GM18505 (cell line): ENCODE results near the gene EEF1B2.
"Not testable (repeated sequence)": the region's sequence is repeated elsewhere in the genome, so short reads cannot be mapped to it uniquely, and the experiment has no call there.

ENCODE experiments used
- ATAC-seq: cut with Tn5 transposase; IDR thresholded peaks from one replicate; pipeline ENCODE4 v1.9.1; 2021; ENCODE audit not compliant: unreplicated experiment
- POLR2A ChIP-seq: IDR thresholded peaks from 4 replicates; pipeline ENCODE4 v1.6.1; 2011; ENCODE audit warnings: borderline replicate concordance; ENCODE audit not compliant: insufficient read depth, insufficient read length; ENCODE audit errors: extremely low read depth

Gene EEF1B2

GRCh38 chr2:206190111-206190510, 30.4 kb downstream of the EEF1B2 start:
- no peak for TF ChIP-seq POLR2A
- no peak for ATAC-seq

- TF ChIP-seq POLR2A: no peak
- no peak for ATAC-seq
Observed at GRCh38 chr2:206190689-206191088, 31.0 kb downstream of the EEF1B2 start.

- TF ChIP-seq POLR2A: no peak
- ATAC-seq: no peak
Observed at GRCh38 chr2:206192157-206192556, 32.5 kb downstream of the EEF1B2 start.

- TF ChIP-seq POLR2A: no peak
- ATAC-seq: no peak
Observed at GRCh38 chr2:206193671-206194357, 34.1 kb downstream of the EEF1B2 start.

- TF ChIP-seq POLR2A: no peak
- ATAC-seq: no peak
Observed at GRCh38 chr2:206198677-206199076, 39.0 kb downstream of the EEF1B2 start.

- ATAC-seq: no peak
- no peak for TF ChIP-seq POLR2A
Observed at GRCh38 chr2:206201075-206201848, 41.6 kb downstream of the EEF1B2 start.

- no peak for TF ChIP-seq POLR2A
- no peak for ATAC-seq
Observed at GRCh38 chr2:206202446-206202845, 42.8 kb downstream of the EEF1B2 start.

GRCh38 chr2:206203331-206203730, 43.6 kb downstream of the EEF1B2 start:
- no peak for TF ChIP-seq POLR2A
- ATAC-seq: no peak

- ATAC-seq: no peak
- TF ChIP-seq POLR2A: no peak
Observed at GRCh38 chr2:206204710-206205109, 45.0 kb downstream of the EEF1B2 start.

- not testable (repeated sequence) for ATAC-seq
Observed at GRCh38 chr2:206207316-206207715, 47.6 kb downstream of the EEF1B2 start.

- no peak for ATAC-seq
- TF ChIP-seq POLR2A: no peak
Observed at GRCh38 chr2:206208900-206209299, 49.2 kb downstream of the EEF1B2 start.

- no peak for TF ChIP-seq POLR2A
- ATAC-seq: no peak
Observed at GRCh38 chr2:206211657-206212255, 52.1 kb downstream of the EEF1B2 start.
